Activated CD4-positive, alpha-beta T cell treated with anti-CD3 and anti-CD28 coated beads, Interleukin-2, amount 50 U/mL, for 4 hours (primary cell): ENCODE results near the gene RRP1B.
"Not testable (repeated sequence)": the region's sequence is repeated elsewhere in the genome, so short reads cannot be mapped to it uniquely, and the experiment has no call there.

Source experiments
- DNase-seq, 2 experiments: peaks; one replicate each; pipeline ENCODE4 v3.0.0-alpha.2; 2020

The RRP1B gene

GRCh38 chr21:43679951-43680350 is 20.6 kb downstream of the RRP1B start:
- no peak for DNase-seq

- DNase-seq, result not testable (repeated sequence)
These were observed 21.1 kb downstream of the RRP1B start for GRCh38 chr21:43680421-43680820.

GRCh38 chr21:43681650-43682049 is 22.3 kb downstream of the RRP1B start:
- no peak for DNase-seq

GRCh38 chr21:43684424-43684823 is 25.1 kb downstream of the RRP1B start:
- DNase-seq, result no peak

- DNase-seq, result no peak
These were observed 27.6 kb downstream of the RRP1B start for GRCh38 chr21:43686811-43687565.

GRCh38 chr21:43687566-43688399 is 28.4 kb downstream of the RRP1B start:
- DNase-seq, result no peak

- no peak for DNase-seq
These were observed 29.5 kb downstream of the RRP1B start for GRCh38 chr21:43688906-43689305.

- no peak for DNase-seq
These were observed 30.4 kb downstream of the RRP1B start for GRCh38 chr21:43689556-43690337.

GRCh38 chr21:43690346-43690745 is 31.0 kb downstream of the RRP1B start:
- DNase-seq, result no peak

- DNase-seq, result no peak
These were observed 31.9 kb downstream of the RRP1B start for GRCh38 chr21:43691086-43691795.

- no peak for DNase-seq
These were observed 32.4 kb downstream of the RRP1B start for GRCh38 chr21:43691801-43692200.

- DNase-seq, result no peak
These were observed 33.6 kb downstream of the RRP1B start for GRCh38 chr21:43692949-43693348.

- no peak for DNase-seq
These were observed 34.6 kb downstream of the RRP1B start for GRCh38 chr21:43693981-43694380.

GRCh38 chr21:43694437-43695079 is 35.2 kb downstream of the RRP1B start:
- no peak for DNase-seq

- no peak for DNase-seq
These were observed 36.9 kb downstream of the RRP1B start for GRCh38 chr21:43696214-43696613.

GRCh38 chr21:43697758-43698643 is 38.6 kb downstream of the RRP1B start:
- DNase-seq, result no peak

- DNase-seq, result not testable (repeated sequence)
These were observed 40.1 kb downstream of the RRP1B start for GRCh38 chr21:43699492-43699777.

- no peak for DNase-seq
These were observed 40.7 kb downstream of the RRP1B start for GRCh38 chr21:43699933-43700599.

GRCh38 chr21:43701936-43702784 is 42.8 kb downstream of the RRP1B start:
- DNase-seq, result no peak

GRCh38 chr21:43702785-43703034 is 43.4 kb downstream of the RRP1B start:
- DNase-seq, result no peak
